Activated CD4-positive, alpha-beta T cell treated with anti-CD3 and anti-CD28 coated beads, Interleukin-10, Interleukin-2, amounts not matched to agents 100 ng/mL and 50 ng/mL, durations not matched to agents 16 hours and 8 hours (primary cell): ENCODE data around the gene SPAG8.
A peak's percentile ranks its signal among the peaks of the same experiment; 100 is the strongest.

ENCODE experiments used
- DNase-seq: peaks from one replicate; pipeline ENCODE4 v3.0.0-alpha.2; 2020

Gene SPAG8, protein sequence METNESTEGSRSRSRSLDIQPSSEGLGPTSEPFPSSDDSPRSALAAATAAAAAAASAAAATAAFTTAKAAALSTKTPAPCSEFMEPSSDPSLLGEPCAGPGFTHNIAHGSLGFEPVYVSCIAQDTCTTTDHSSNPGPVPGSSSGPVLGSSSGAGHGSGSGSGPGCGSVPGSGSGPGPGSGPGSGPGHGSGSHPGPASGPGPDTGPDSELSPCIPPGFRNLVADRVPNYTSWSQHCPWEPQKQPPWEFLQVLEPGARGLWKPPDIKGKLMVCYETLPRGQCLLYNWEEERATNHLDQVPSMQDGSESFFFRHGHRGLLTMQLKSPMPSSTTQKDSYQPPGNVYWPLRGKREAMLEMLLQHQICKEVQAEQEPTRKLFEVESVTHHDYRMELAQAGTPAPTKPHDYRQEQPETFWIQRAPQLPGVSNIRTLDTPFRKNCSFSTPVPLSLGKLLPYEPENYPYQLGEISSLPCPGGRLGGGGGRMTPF

GRCh38 chr9:35812025-35812602 lies at the start of gene SPAG8:
Gene SPAG8 (minus strand): TSS chr9:35812262. CDS start chr9:35812147, 115 bp downstream.
- DNase-seq: peak; percentile 98

DNA sequence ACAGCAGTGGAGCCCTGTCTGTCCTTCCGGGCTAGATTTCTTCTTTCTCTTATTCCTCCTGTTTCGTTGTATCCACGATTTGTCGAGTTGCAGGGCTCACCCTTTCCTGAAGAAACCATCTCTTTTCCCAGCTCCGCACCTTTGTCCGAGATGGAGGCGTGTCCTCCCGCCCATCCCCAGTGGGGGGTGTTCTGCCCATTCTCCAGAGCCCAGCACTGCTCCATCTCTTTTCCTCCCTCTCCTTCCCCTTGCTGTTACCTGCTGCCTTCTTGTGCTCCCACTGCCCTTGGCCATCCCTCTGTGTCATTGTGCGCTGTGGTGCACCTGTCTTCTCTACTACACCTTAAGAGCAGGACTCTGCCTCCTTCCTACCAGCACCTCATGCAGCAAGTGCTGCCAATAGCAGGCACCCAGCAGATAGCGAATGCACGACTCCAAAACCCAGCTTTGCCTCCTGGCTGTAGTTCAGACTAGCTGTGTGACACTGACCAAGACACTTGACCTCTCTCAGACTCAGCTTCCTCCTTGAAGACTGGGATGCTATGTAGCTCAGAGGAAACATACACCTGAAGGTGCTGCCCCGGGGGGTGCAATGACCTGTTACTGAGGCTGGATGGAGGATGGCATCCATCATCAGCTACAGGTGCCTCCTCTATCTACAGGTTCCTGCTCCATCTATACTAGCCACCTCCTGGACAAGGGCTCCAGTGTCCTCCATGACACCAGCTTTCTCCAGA lies 49.3 kb upstream of the SPAG8 start:
- no peak for DNase-seq

GRCh38 chr9:35859990-35860339 lies 47.9 kb upstream of the SPAG8 start:
- no peak for DNase-seq

DNA sequence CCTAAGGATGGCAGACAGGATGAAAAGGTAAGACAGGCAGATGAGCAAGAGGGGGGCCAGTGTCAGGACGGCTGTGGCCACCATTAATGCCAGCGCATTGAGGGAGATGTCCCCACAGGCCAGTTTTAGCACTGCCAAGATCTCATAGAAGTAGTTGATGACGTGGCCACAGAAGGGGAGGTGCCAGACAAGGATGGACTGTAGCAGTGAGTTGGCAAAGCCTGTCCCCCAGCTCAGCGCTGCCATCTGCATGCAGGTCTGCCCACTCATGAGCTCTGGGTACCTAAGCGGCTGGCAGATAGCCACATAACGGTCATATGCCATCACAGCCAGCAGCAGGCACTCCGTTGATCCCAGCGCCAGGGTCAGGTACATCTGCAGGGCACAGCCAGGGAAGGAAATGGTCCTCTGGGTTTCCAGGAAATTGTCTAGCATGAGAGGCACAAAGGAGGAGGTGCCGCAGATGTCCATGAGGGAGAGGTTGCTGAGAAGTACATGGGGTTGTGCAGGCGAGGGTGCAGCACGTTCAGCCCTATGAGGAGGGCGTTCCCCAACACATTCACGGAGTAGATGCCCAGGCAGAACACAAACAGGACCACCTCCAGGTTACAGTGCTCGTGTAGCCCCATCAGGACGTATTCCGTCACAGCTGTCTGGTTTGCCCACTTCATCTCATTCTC lies 47.4 kb upstream of the SPAG8 start:
- no peak for DNase-seq

DNA sequence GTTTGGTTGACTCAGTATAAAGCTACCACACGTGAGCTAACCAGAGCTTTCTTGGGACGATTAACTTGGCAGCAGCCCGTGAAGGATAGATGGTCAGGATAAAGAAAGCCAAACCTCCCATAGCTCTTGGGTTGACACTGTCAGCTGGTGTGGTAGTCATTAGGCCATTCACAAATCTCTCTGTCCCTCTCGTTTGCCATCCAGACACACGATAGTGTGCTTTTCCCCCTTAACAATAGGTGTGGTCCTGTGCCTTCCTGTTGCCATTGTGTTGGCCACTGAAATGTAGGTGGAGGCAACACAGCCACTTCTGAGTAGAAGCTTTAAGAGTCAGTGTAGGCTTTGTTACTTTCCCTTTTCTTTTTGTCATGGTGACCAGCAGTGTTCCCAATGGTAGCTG lies 46.4 kb upstream of the SPAG8 start:
- DNase-seq: no peak

DNA sequence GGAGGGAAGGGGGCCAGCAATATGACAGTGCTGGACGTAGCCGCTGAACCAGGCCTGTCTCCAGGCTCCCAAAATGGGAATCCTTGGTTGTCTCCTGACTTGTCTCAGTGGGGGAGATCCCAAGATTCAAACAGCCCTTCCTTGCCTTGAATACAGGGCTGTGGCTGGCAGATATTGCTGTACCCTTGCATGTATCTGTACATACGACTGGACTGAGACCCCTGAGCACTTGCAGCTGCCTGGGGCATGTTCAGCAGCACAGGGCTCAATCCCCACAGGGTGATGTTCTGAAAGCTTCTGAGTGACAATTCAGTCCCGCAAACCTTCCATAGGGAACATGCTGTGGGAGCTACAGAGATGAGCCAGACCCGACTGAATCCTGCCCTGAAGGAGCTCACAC lies 44.8 kb upstream of the SPAG8 start:
- DNase-seq: no peak

DNA sequence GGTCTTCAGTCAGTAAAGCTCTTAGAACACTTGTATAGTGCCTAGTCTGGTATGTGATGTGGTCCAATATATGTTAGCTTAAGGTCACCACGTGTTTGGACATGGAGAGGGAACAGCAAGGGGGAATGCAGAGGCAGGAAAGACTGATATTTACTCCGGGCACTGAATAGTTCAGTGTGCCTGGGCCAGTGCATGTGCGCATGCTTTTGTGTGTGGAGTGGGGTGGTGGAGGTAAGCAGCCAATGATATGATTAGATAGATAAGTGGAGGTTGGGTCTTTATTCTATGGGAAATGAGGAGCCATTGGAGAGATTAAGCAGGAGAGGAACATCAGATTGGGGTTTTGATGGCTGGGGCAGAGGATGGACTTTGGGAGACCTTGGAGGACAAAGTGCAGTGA lies 44.1 kb upstream of the SPAG8 start:
- no peak for DNase-seq

DNA sequence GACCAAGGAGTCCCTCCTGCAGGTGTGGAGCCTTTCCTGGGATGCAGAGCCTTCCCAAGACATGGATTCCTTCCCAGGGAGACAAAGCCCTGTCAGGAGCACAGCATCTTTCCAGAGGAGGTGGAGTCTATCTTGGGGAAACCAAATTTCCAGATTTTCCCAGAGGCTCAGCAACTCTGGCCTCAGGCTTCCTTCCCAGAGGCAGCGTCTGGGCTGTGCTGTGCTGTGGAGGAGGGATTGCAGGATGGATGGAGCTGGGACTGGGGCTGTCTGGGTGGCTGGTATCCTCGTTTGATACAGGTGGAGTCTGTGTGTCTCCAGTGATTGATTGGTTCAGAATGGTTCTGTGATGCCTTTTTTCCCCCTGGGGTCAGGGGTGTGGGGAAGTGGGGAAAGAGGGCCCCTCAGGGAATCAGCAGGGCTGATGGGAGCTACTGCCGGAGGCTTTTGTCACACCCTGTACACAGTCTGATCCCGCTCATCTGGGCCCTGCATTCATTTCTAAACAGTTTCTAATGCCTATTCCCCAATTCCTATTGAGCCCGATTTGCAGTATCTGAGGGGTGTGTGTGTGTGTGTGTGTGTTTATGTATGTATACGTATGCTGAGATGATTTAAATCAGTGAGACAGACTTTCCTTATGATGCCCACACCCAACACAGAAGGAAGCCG lies 42.2 kb upstream of the SPAG8 start:
- no peak for DNase-seq

- no peak for DNase-seq
These were observed 41.1 kb upstream of the SPAG8 start for GRCh38 chr9:35852876-35853865.

GRCh38 chr9:35852267-35852815 lies 40.3 kb upstream of the SPAG8 start:
- DNase-seq: no peak

DNA sequence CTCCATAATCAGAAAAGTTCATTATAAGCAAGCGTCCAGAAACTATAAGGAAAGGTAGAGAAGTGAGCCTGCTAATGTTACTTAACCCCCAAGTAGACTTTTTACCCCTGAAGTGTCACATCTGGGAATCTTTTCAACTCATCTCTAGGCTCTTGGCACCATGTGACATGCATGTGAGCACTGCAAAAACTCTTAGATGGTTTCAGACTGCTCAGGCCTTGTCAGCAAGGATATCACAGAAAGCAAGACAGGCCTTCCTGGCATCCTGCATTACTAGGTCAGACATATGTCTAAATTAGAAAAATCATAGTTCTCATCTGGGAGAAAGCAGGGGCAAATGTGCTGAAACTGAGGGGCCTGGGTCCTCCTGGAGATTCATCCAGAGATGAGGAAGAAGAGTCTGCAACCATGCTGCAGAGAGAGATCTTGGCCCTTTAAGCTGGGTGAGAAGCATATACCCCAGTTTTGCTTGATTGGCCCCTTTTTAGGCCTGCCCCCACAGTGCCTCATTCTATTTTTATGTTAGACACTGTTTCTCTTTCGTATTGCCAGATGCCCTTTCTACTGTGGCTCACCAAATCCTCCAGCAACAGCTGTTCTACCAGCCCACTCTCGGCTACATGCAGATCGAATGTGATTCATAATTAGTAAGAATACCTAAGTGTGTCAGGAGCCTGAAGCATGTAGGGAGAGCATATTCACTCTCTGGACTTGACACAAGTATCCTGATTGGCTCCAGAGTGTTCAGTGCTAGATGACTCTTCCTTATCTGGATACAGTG lies 35.9 kb upstream of the SPAG8 start:
- peak; percentile 13 for DNase-seq

- DNase-seq: no peak
These were observed 34.0 kb upstream of the SPAG8 start for GRCh38 chr9:35845824-35846771.

GRCh38 chr9:35844628-35845270 lies 32.7 kb upstream of the SPAG8 start:
- peak; percentile 23 for DNase-seq

- no peak for DNase-seq
These were observed 30.7 kb upstream of the SPAG8 start for GRCh38 chr9:35842795-35843194.

- no peak for DNase-seq
These were observed 30.1 kb upstream of the SPAG8 start for GRCh38 chr9:35842020-35842745.

DNA sequence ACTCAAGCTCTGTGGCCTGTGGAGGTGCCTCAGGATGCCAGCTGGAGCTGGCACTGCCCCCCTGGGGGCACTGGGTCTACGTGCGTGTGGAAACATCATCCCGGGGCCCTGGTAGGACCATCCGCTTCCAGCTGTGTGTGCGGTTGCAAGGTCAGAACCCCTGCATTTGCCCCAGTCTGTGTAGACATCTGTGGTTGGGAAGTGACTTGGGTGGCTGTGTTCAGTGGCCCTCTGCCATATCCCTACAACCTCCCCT lies 29.5 kb upstream of the SPAG8 start:
- no peak for DNase-seq

DNA sequence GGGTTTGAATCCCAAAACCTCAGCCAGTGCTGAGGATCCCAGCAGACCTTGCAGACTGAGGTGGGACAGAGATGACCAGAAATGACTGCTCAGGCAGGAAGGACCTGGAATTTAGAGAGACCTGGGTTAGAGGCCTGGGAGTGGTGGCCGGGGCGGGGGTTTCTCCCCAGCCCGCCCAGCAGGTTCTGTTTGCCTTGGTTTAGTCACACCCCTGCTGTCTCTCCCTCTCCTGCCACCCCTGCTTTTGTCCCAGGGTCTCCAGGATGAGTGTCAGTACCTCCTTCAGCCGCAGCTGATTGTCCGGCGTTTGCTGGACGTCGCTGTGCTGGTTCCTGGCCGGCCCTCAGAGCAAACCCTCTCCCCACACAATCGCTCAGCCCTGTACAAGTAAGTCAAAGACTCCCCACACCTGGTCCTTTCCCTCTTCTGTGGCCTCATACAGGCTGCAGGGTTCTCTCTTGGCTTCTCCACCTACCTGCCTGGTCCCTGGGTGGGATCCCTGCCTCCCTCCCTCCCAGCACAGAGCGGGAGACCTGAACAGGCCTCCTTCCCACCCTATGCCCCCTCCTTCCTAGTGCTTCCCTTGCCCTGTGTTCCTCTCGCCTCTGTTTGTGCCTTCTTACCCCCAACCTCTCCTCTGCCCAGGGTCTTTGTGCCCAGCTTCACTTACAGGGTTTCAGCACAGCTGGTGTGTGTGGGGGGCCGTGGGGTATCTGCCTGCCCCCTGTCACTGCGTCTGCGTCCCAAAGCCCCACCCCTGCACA lies 29.0 kb upstream of the SPAG8 start:
- DNase-seq: no peak
